GM18502 (cell line): ENCODE measurements around the gene SLC10A4.
A peak's percentile ranks its signal among the peaks of the same experiment; 100 is the strongest.

ENCODE experiments used
- ATAC-seq: cut with Tn5 transposase; IDR thresholded peaks from one replicate; pipeline ENCODE4 v1.9.1; 2021; ENCODE audit warnings: mild to moderate bottlenecking; ENCODE audit not compliant: unreplicated experiment, poor library complexity

The SLC10A4 gene

GRCh38 chr4:48484494-48485168 is 1.5 kb downstream of the SLC10A4 start:
- ATAC-seq, result no peak

- no peak for ATAC-seq
These were observed 6.5 kb downstream of the SLC10A4 start for GRCh38 chr4:48489683-48490011.

GRCh38 chr4:48490012-48490679 is 7.0 kb downstream of the SLC10A4 start, which contains the start of gene ZAR1:
ZAR1 (plus strand) TSS chr4:48490252; CDS start chr4:48490292, 40 bp downstream.
- no peak for ATAC-seq

- no peak for ATAC-seq
These were observed 7.8 kb downstream of the SLC10A4 start for GRCh38 chr4:48490680-48491513.

GRCh38 chr4:48491514-48492176 is 8.5 kb downstream of the SLC10A4 start:
- no peak for ATAC-seq

GRCh38 chr4:48493452-48494100 is 10.4 kb downstream of the SLC10A4 start:
- ATAC-seq, result no peak

GRCh38 chr4:48495941-48496340 is 12.8 kb downstream of the SLC10A4 start:
- ATAC-seq, result no peak

- ATAC-seq, result no peak
These were observed 15.8 kb downstream of the SLC10A4 start for GRCh38 chr4:48498895-48499294.

GRCh38 chr4:48499551-48500066 is 16.5 kb downstream of the SLC10A4 start:
- peak; percentile 80 for ATAC-seq

- no peak for ATAC-seq
These were observed 20.3 kb downstream of the SLC10A4 start for GRCh38 chr4:48503233-48504025.

GRCh38 chr4:48504026-48504330 is 20.8 kb downstream of the SLC10A4 start:
- ATAC-seq, result no peak

- no peak for ATAC-seq
These were observed 21.2 kb downstream of the SLC10A4 start for GRCh38 chr4:48504352-48504751.

GRCh38 chr4:48506716-48507115 is 23.6 kb downstream of the SLC10A4 start:
- ATAC-seq, result no peak

GRCh38 chr4:48509543-48509942 is 26.4 kb downstream of the SLC10A4 start:
- no peak for ATAC-seq

- ATAC-seq, result no peak
These were observed 35.0 kb downstream of the SLC10A4 start for GRCh38 chr4:48518143-48518542.

GRCh38 chr4:48526406-48526805 is 43.3 kb downstream of the SLC10A4 start:
- no peak for ATAC-seq

GRCh38 chr4:48538358-48538757 is 55.2 kb downstream of the SLC10A4 start:
- ATAC-seq, result no peak
